GM10248 (cell line): Measurements from ENCODE around the gene PRSS53.

ENCODE experiments used
- CTCF ChIA-PET: fragments of 300-600 bp; sonication (Branson Sonifier 250); formaldehyde crosslinking; extraction: SDS; loops from one replicate; lab custom pipeline; 2021; ENCODE audit warnings: antibody characterized with exemption; lab: Yijun Ruan, JAX
- POLR2A ChIA-PET: fragments of 350-650 bp; sonication (Branson Sonifier 250); formaldehyde crosslinking; extraction: SDS; loops from one replicate; lab custom pipeline; 2020; ENCODE audit warnings: antibody characterized with exemption; lab: Yijun Ruan, JAX
- DNase-seq: peaks from one replicate; pipeline ENCODE4 v3.0.0; 2012; ENCODE audit errors: extremely low spot score
- TF ChIP-seq, protein P1 (sequence below): IDR thresholded peaks from 2 replicates; pipeline ENCODE4 v1.5.1; 2012; ENCODE audit warnings: mild to moderate bottlenecking, low read depth; ENCODE audit errors: extremely low read depth, missing control alignments, control extremely low read depth

Gene PRSS53

DNA sequence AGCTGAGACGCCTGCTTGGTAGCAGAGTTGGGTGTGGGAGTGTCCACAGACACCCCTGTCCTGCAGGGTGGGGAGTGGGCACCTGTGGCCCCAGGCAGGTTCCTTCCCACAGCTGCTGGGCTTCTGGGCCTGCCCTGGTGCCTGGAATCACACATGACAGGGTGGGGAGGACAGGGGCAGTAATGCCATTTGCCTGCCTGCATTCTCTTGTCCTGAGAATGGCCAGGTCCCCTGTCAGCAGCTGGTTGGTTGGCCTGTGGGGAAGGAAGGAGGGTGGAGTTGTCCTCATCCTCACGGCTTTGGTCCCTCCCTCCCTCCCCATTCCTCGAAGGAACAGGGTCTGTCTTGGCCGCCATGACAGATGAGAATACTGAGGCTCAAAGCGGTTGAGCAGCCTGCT, 5.2 kb downstream of the PRSS53 start:
- no peak for DNase-seq
- POLR2A ChIA-PET: interaction anchor here (1.2 kb wide), 1 partner anchor 34 kb away, joined by 5 read pairs; the partner anchor contains the start of gene KAT8
- TF ChIP-seq, protein P1, sequence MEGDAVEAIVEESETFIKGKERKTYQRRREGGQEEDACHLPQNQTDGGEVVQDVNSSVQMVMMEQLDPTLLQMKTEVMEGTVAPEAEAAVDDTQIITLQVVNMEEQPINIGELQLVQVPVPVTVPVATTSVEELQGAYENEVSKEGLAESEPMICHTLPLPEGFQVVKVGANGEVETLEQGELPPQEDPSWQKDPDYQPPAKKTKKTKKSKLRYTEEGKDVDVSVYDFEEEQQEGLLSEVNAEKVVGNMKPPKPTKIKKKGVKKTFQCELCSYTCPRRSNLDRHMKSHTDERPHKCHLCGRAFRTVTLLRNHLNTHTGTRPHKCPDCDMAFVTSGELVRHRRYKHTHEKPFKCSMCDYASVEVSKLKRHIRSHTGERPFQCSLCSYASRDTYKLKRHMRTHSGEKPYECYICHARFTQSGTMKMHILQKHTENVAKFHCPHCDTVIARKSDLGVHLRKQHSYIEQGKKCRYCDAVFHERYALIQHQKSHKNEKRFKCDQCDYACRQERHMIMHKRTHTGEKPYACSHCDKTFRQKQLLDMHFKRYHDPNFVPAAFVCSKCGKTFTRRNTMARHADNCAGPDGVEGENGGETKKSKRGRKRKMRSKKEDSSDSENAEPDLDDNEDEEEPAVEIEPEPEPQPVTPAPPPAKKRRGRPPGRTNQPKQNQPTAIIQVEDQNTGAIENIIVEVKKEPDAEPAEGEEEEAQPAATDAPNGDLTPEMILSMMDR: no peak
- CTCF ChIA-PET: interaction anchor here (1.1 kb wide), 1 partner anchor 17 kb away, joined by 3 read pairs; no protein-coding TSS in a partner anchor

DNA sequence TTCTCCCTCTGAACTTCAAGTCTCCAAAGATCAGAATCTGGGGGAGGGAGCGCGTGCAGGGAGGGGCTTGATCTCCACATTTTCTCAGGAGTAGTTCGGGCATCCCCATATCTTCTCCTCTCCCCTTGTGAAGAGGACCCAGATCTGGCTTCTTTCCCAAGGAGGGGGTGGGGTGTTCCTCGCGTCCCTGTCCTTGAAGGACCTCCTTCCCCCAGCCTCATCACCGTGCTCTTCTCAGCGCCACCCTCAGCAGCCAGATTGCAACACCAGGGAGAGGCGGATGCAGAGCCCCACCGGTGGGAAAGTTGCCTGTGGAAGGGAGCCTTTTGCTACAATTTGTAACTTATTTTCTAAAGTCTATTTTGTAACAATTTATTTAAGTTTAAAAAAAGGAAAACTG, 5.7 kb downstream of the PRSS53 start:
- ChIA-PET CTCF (no interaction called here), POLR2A (no interaction called here)
- DNase-seq: no peak
- TF ChIP-seq, protein P1: no peak

DNA sequence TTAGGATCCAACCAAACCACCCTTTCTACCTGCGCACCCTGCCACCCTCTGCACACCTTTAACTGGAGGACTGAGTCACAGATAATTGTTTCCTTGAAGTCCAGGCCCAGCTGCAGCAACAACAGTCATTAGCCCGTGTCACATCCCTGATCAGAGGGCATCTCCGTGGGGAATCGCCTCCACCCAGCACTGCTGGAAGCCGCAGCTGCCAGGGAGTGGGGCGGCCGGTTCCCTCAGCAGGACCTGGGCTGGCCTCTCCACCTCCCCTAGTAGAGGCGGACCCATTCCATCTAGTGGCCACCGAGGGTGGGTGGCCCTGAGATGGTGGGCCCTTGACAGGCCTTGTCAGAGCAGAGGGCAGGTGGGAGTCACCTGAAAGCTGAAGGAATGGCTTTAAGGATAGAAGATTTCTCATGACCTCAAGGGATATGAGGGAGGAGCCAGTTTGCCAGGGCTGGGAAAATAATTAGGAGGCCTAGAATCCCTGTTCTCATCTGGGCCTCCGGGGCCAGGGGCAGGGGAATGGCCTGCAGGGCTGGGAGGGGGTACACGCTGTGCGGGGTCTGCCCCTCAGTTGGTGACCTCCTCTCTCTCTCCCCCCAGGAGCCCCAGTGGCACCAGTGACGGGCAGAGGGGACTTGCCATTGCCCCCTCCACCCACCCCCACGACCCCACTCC, 6.2 kb downstream of the PRSS53 start:
- DNase-seq: no peak
- CTCF ChIA-PET: no interaction called here
- POLR2A ChIA-PET: no interaction called here
- TF ChIP-seq, protein P1: no peak

DNA sequence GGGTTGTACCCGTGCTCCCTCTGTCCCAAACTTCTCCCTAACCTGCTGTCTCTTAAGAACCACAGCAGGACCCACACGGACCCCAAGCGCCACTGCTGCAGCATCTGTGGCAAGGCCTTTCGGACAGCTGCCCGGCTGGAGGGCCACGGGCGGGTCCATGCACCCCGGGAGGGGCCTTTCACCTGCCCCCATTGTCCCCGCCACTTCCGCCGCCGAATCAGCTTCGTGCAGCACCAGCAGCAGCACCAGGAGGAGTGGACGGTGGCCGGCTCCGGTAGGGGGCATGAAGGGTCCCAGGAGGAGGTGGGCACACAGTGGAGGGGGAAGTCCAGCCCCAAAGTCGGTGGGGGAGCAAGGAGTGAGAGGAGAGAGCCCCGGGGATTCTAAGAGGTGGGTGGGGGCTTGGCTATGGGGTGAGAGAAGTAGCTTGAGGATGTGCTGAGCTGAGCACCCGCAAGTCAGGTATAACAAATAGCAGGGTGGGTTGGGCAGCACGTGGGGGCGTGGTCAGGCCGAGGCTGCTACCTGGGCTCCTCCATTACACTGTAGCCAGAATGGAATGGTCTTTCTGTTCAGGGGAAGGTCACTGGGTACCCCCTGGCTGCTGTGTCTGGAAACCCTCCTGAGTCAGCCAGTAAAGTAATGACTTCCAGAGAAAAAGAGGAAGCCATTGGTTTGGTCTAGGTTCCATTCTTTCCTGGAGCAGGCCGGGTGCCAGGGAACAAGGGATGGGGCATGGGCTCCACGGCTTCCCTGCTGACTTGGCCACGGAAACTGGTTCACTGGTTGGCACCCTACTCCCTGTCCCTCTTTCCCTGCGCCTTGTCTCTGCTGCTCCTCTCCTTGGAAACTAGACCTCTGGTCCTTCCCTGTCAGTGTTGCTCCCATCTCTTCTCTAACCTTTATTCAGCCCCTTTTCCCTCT, 7.1 kb downstream of the PRSS53 start:
- CTCF ChIA-PET: no interaction called here
- no peak for DNase-seq
- POLR2A ChIA-PET: no interaction called here
- TF ChIP-seq, protein P1: no peak

DNA sequence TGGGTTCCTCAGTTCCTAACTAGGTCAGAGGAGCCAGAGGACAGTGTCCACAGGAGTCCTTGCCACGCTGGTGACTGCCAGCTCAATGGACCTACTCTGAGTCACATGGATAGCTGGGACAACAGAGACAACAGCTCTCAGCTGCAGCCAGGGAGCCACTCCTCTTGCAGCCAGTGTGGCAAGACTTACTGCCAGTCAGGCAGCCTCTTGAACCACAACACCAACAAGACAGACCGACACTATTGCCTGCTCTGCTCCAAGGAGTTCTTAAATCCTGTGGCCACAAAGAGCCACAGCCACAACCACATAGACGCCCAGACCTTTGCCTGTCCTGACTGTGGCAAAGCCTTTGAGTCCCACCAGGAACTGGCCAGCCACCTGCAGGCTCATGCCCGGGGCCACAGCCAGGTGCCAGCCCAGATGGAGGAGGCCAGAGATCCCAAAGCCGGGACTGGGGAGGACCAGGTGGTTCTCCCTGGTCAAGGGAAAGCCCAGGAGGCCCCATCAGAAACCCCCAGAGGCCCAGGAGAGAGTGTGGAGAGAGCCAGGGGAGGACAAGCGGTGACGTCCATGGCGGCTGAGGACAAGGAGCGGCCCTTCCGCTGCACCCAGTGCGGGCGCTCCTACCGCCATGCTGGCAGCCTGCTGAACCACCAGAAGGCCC, 7.9 kb downstream of the PRSS53 start:
- ChIA-PET CTCF (no interaction called here), POLR2A (no interaction called here)
- no peak for DNase-seq
- TF ChIP-seq, protein P1: no peak

DNA sequence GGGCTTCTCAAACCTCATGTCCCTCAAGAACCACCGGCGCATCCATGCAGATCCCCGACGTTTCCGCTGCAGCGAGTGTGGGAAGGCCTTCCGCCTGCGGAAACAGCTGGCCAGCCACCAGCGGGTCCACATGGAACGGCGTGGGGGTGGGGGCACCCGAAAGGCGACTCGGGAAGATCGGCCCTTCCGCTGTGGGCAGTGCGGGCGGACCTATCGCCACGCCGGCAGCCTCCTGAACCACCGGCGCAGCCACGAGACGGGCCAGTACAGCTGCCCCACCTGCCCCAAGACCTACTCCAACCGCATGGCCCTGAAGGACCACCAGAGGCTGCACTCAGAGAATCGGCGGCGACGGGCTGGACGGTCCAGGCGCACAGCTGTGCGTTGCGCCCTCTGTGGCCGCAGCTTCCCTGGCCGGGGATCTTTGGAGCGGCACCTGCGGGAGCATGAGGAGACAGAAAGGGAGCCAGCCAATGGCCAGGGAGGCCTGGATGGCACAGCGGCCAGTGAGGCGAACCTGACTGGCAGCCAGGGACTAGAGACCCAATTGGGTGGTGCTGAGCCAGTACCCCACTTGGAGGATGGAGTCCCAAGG, 8.6 kb downstream of the PRSS53 start:
- ChIA-PET POLR2A (no interaction called here), CTCF (no interaction called here)
- no peak for DNase-seq
- TF ChIP-seq, protein P1: no peak
